HG03521 (cell line): ENCODE measurements around the gene KAZN.

Experiments
- ATAC-seq: cut with Tn5 transposase; IDR thresholded peaks from one replicate; pipeline ENCODE4 v1.9.1; 2021; ENCODE audit warnings: mild to moderate bottlenecking, moderate library complexity; ENCODE audit not compliant: unreplicated experiment

KAZN gene

DNA sequence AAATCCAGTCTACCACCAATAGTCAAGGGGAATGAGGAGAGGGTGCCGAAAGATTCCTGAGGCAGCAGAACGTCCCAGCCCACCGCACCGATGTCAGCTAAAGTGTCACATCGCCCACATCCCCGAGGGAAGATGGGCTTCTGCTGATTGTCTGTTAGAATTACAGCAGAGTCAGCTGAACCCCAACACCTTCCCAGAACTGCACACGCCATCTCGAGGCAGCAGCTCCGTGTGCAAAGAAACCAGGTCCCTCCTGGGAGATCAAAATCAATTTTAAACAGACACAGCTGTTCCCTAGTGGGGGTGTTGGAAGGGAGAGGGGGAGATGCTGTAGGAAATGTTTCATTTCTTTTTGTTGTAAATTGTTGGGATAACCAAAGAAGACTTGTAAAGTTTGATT lies 12.8 kb upstream of the KAZN start:
- no peak for ATAC-seq

GRCh38 chr1:14590411-14591180 lies 7.9 kb upstream of the KAZN start:
- no peak for ATAC-seq

DNA sequence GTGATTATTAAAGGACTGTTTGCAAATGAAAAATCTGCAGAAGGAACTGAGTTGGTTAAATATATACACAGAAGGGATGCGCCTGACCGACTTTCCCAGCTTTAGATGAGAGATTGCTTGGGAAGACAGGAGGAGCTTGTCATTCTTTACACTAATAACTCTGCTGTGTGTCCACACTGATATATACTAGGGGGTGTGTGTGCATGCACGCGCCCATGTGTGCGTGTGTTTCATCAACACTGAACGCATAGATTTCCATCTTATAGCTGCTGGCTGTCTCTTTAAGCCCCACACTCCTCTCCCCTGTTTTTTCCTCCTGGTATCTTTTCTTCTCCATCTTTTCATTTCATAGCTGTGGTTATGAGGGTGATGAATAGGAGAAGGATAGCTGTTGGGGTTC lies 6.9 kb upstream of the KAZN start:
- no peak for ATAC-seq

GRCh38 chr1:14592004-14592631 lies 6.4 kb upstream of the KAZN start:
- ATAC-seq, result no peak

DNA sequence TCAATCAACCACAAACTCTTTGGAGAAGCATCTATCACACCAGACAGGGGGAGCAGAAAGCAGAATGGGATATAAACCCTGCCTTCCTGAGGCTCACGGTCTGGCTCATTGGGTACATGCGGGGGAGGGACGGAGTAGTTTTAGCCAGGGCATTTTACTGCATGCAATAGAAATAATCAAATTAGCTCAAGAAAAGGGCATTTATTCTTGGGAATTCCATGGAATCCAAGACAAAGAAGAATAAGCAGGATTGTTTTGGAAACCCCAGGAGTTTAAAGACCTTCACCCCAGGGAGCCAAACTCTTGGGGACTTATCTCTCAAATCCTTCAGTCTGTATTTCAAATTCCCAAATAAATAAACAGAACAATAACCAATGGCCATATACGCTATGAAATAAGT lies 5.2 kb upstream of the KAZN start:
- no peak for ATAC-seq

GRCh38 chr1:14594045-14594444 lies 4.4 kb upstream of the KAZN start:
- no peak for ATAC-seq

DNA sequence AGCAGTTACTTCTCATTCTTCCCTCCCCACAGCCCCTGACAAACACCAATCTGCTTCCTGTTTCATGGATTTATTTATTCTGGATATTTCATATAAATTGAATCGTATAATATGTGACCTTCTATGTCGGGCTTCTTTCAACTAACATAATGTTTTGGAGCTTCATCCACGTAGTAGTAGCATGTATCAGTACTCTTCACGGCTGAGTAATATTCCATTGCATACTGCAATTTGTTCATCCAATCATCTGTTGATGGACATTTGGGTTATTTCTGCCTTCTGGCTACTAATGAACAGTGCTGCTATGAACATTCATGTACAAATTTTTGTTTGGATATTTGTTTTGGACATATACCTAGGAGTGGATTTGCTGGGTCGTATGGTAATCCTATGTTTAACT lies 1.9 kb upstream of the KAZN start:
- ATAC-seq, result no peak

GRCh38 chr1:14597343-14598006 lies 1.0 kb upstream of the KAZN start:
- ATAC-seq, result no peak

DNA sequence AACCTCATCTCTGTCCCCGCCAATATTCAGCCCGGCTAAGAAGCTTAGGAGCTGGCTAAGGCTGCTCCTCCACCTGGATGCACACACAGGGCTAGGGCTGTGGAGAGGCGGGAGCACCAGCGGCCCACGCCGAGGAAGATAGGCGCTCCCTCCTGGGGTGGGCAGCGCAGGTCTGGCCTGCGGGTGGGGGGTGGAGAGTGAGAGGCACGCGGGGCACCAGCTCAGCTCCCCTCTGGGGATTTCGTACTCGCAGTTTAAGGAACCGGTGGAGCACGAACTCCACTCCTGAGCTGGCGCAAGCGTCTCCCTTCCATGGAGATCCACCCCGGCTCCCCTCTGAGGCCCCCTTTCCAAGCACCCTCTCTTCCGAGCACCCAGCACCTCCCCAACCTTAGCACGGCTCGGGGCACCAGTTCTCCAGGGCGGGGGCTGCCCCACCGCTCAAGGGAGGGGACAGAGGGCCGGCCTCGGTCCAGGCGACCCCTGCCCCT lies 433 bp upstream of the KAZN start:
- no peak for ATAC-seq

DNA sequence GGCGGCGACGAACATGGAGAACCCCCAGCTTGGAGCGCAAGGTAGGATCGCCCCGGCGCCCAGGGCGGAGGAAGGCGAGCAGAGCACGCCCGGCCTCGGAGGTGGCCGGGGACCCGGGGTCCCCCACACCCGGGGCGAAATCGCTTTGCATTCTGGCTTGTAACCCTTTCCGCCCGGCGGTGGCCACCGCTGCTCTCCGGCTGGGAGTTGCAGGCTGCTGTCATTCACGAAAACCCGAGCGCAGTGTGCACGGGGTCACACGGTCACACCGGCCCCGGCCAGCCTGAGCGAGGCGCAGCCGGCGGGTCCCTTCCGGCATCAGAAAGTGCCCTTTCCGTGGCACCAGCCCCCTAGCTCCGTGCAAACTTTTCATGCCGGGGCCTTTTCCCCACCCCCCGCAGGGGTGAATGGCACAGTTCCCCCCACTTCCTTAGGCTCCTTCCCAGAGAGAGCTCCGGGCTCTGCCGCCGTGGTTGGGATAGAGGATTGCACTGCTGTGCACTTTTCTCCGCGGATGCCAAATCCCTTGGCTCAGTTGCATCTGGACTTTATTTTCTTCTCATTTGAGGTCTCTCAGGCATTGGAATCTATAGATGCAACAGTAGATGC lies 802 bp downstream of the KAZN start:
- ATAC-seq, result no peak

DNA sequence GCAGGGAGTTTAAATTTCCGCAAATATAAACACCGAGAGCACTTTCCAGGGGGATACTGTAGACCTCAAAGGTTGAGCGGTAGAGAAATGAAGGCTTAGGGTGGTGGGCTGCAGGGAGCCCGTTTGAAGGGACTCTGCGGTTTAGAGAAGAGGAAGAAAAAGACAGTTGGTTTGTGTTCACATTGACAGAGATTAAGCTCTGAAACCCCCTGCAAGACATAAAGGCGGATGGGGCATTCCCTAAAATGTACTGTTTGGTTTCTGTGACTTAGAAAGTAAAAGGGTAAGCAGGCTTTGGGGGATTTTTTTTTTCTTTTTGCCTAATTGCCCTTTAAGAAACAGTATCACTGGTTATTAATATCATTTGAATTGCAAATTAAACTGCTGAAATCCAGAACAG lies 1.3 kb downstream of the KAZN start:
- no peak for ATAC-seq

- no peak for ATAC-seq
These were observed 2.1 kb downstream of the KAZN start for GRCh38 chr1:14600405-14601112.

GRCh38 chr1:14602136-14602535 lies 3.7 kb downstream of the KAZN start:
- ATAC-seq, result no peak

- ATAC-seq, result no peak
These were observed 5.2 kb downstream of the KAZN start for GRCh38 chr1:14603645-14604044.

DNA sequence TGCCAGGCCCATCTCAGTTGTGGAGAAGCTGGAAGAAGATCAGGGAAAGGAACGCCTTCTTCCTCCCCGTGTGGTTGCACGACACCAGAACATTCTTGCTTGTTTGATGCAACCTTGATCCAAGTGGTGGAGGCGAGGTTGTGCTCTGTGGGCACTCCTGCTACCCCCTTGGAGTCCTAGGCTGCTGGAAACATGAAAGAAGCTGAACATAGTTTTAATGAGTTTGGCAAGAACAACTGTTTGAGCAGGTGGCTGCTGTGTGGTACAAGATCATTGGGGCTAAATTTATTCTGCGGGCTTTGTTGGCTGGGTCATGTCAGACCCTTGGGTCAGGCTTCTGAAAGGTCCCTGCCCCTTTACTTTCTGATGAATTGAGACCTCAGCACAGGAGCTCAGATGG lies 5.9 kb downstream of the KAZN start:
- no peak for ATAC-seq

DNA sequence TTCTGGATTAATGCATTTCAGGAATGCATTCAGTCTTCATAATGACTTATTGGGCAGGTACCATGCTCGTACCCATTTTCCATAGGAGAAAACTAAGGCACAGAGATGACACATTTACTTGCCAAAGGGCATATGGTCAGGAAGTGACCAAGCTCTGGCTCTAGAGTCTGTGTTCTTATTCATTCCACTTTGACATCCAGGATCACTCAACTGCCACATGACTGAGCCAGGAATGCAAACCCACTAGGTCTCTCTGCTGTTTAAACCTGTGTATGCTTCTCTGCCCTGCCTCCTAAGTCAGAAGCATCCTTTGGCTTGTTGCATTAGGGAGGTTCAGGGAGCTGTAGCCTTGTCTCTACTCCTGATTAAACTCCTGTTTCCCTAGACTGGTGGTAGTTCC lies 7.5 kb downstream of the KAZN start:
- no peak for ATAC-seq

- ATAC-seq, result no peak
These were observed 8.1 kb downstream of the KAZN start for GRCh38 chr1:14606632-14607031.

DNA sequence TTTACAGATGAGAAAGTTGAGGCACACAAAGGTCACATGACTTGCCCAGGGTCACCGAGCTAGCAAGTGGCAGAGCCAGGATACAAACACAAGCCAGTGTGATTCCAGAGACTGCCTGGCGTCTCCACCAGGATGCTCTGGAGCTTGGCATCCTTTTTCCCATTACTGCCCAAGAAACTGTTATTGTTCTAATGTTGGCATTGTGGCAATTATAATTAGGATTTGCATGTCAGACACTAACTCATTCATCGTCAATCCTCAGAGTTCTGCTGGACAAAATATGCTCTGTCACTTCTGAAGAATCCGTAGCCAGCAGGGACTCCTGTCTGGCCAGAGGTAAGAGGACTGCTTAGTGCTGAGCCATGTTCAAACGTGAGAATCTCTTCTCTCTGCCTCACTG lies 8.8 kb downstream of the KAZN start:
- no peak for ATAC-seq

- ATAC-seq, result no peak
These were observed 9.8 kb downstream of the KAZN start for GRCh38 chr1:14608308-14608707.

GRCh38 chr1:14610761-14611160 lies 12.3 kb downstream of the KAZN start:
- ATAC-seq, result no peak

DNA sequence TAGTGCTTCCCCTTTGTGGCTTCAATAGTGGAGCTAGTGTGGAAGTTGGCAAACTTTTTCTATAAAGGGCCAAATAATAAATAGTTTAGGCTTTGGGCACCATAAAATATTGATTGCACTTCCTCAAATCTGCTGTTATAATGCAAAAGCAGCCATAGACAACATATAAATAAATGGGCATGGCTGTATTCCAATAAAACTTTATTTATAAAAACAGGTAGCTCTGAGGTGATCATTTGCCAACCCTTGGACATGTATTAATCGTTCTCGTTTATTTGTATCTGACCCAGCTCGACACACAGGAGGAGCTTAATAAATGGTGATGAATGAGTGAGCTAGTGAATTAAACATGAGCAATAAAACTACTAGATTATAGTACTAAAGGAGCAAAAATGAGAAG lies 13.3 kb downstream of the KAZN start:
- ATAC-seq, result no peak
